Stimulated activated CD4-positive, alpha-beta T cell treated with anti-CD3 and anti-CD28 coated beads, Interleukin-1b, Interleukin-23, amount 100 ng/mL, for 4 hours (primary cell): ENCODE data around the gene GNPTAB.
A peak's percentile ranks its signal among the peaks of the same experiment; 100 is the strongest.

Experiments used
- DNase-seq, 2 donors: peaks; one replicate each; pipeline ENCODE4 v3.0.0-alpha.2; 2020; ENCODE audit warnings: low read depth in 2 of 2

The GNPTAB gene

DNA sequence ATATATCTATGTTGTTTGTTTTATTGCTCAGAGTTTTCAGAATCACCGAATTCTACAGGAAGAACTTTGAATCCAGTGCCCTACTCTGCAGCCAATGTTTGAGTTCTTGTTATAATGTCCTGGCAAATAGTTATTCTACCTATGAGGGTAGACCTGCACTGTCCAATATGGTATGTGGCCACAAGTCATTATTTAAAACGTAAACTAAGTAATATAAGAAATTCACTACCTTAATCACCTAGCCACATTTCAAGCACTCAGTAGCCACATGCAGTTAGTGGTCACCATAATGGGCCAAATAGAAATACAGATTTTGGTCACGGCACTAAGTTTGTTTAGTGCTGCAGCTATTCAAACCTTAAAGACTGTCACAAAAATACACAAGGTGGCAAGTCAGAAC, 26.4 kb downstream of the GNPTAB start:
- DNase-seq, result no peak

DNA sequence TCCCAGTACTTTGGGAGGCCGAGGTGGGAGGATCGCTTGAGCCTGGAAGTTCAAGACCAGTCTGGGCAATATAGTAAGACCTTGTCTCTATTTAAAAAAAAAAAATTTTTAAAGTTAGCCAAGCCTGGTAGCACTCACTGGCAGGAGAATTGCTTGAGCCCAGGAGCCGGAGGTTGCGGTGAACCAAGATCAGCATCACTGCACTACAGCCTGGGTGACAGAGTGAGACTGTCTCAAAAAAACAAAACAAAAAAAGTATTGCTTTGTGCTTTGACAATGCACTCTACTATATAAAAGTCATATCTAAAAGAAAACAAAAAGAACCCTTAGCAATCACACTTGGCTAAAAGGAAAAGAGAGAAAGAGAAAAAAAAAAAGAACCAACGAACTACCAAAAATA, 26.8 kb downstream of the GNPTAB start:
- no peak for DNase-seq

GRCh38 chr12:101802486-101802885, 28.3 kb downstream of the GNPTAB start:
- no peak for DNase-seq

- DNase-seq, result no peak
These were observed 31.0 kb downstream of the GNPTAB start for GRCh38 chr12:101799774-101800173.

DNA sequence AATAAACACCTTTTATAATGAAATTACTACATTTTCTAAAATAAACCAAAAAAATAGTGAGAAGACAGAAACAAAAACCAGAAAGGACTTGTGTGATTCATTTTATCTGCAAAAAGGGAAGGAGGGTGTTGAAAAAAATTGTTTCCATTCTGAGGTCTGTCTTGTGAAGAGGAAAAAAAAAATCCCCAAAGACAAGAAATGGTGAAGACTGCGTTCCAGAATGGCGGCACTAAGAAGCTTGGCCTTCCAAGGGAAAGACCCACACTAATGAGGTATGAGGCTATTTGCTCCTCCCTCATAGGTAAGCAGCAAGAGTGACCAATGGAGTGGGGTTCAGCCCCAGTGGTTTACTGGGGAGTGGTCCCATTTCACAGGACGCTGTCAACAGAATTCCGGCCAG, 35.0 kb downstream of the GNPTAB start:
- DNase-seq, result no peak

GRCh38 chr12:101795013-101795412, 35.7 kb downstream of the GNPTAB start:
- DNase-seq, result no peak

DNA sequence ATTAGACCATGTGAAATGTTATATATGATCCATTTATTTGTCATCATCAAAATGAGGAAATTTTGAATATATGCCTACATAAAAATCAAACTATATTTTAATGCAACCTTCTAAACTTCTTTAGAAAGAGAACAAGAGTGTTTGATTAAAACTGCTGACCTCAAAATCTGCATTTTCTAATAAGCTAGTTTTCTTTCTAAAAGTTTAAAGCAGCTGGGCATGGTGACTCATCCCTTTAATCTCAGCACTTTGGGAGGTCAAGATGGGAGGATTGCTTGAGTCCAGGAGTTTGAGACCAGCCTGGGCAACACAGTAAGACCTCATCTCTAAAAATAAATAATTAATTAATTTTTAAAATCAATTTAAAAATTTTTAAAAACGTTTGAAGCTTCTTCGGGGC, 36.2 kb downstream of the GNPTAB start:
- DNase-seq, result no peak

GRCh38 chr12:101793401-101793800, 37.4 kb downstream of the GNPTAB start:
- DNase-seq, result no peak

DNA sequence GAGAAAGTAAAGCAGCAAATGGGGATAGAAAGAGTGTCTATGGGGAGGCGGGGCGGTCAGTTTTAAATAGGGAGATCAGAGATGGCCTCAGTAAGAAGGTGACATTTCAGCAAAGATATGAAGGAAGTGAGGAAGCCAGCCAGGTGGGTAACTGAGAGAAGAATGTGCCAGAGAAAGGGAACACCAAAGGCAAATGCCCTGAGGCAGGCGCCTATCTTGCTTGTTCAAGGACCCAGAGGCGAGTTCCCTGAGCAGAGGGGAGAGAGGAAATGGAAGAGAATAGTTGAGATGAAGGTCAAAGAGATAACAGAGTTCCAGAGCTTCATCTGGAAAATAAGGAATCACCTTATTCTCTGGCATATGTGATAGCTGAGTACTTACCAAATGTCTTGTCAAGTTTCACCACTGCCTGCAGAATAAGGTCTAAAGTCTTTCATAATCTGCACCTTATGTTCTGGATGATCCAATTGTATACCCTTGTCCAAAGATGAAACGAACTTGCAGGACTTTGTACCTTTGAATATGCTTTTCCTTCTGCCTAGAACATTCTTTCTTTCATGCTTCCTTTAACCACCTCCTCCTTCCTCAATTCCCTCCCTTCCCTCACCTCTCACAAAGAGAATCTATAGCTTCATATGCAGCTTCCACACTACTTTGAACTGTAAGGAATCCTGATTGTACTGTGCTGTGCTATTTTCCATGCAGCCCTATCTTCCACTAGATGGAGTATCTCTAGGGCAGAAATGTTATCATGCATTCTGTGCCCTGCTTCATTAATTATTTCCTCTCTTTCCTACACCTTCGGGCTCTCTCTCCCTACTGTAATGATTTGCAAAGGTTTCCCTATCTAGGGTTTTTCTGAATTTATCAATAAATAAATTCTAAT, 38.5 kb downstream of the GNPTAB start:
- no peak for DNase-seq

GRCh38 chr12:101789171-101789570, 41.6 kb downstream of the GNPTAB start:
- DNase-seq, result no peak

DNA sequence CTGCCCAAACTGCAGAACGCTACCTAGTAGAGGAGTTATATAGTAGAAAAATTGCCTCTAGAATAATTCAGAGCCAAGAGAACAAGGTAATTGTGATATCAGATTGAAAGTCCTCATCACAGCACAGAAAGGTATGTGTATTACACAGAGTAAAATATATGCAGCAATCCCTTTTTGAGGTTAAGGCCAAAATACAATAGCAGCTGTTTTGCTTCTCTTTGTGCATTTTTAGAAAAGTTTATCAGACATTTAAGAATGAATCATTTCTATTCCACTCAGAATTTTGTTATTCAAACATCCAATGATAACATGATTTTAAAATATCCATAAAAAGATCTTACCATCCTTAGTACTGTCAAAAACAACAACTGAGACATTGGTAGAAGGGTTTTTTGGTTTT, 45.1 kb downstream of the GNPTAB start:
- DNase-seq, result no peak

- DNase-seq, result no peak
These were observed 46.4 kb downstream of the GNPTAB start for GRCh38 chr12:101784376-101784775.

GRCh38 chr12:101783838-101784237, 46.9 kb downstream of the GNPTAB start:
- no peak for DNase-seq

DNA sequence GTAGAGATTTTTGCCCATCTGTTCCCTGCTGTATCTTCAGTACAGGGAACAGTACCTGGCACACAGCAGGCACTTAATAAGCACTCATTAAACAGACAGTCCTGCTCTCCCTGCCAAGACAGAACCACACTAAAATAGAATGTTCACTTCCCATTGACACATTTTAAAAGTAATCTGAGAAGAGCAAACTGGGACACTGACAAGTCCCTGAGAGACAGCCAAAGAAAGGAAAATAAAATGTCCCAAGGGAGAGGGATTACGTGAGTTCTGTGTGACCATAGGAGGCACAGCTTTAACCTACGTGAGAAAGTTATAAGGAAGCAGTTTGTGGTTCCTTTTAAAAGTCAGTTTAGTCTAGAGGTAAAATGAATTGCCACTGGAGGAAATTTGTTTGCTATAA, 47.6 kb downstream of the GNPTAB start:
- no peak for DNase-seq

DNA sequence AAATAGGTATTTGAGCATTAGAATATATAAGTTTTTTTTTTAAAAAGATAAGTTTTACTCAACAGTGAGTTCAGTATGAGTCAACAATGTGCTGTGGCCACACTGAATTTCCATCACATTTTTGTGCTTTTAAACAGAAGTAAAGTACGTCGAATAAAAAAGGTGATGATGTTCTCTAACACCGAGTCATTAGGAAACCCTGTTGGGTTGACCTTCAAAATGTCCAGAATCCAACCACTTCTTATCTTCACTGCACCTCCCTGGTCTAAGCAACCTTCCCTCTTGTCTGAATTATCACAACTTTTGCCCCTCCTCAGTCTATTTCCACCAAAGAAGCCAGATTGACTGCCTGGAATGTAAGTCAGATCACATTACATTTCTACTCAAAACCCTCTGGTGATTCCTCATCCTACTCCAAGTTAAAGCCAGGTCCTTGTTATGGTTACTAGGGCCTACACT, 48.5 kb downstream of the GNPTAB start:
- DNase-seq, result no peak

- DNase-seq, result no peak
These were observed 48.9 kb downstream of the GNPTAB start for GRCh38 chr12:101781834-101782233.

- no peak for DNase-seq
These were observed 50.2 kb downstream of the GNPTAB start for GRCh38 chr12:101780599-101780998.

DNA sequence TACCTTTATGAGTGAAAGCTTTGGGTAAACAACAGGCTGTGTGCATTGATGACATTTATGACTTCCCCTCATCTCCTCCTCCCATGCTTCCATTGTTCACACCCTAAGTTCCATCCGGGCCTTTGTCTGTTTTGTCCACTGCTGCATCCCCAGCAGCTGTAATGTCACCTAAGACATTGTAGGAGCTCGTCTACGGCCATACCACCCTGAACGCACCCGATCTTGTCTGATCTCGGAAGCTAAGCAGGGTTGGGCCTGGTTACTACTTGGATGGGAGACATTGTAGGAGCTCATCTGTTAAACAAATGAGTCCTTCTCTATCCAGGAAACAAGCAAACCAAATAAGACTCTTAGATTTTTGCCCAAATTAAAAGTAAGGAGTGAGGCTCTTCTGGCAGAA, 51.1 kb downstream of the GNPTAB start:
- no peak for DNase-seq

DNA sequence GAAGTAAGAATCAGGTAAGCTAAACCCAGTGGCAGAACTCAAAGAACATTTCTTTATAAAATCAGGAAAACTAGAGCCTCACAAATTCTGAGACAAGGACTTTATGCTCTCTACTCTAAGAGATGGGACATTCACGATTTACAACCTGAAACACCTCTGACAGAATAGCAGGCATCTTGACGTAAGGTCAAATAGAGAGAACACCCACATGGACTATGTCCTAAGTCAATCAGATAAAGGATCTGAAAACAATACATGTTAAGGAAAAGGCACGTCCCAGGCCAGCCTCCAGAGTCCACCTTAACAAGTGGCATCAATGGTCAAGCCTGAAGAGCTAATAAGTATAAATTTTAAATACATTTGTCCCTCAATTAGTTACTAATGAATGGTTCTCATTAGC, 51.6 kb downstream of the GNPTAB start:
- no peak for DNase-seq

DNA sequence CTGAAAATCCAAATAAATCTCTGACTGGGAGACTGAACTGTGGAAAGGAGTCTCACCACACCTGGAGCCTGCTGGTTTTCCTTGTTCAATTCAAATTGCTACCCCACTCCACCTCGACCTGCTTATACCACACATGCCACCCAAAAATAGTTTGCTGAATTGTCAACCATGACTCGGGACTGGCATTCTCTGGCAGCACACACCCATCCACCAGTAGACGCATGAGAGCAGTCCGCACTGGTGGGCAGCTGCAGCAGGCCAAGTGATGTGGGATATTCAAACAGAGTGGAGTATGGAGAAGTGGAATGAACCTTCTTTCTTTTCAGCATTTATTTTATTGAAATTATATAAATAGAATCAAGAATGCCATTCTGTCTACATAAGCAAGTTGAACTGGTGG, 52.8 kb downstream of the GNPTAB start:
- no peak for DNase-seq

DNA sequence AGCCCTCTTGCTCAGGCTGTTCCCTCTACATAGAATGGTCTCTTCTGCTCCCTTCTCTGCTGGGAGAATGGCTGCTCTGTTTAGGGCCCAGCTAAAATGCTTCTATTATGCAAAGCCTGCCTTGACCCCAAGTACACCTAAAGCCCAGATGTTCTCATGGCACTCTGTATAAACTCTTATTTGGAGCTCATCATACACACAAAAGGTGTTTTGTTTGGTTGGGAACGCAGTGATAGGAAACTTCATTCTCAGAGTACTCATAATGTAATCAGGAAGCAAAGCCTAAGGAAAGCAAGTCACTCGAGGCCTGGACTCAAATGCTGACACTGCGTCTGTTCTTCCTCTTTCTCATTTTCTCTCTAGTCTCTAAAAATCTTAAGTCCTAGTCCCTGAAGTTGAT, 53.3 kb downstream of the GNPTAB start:
- no peak for DNase-seq

DNA sequence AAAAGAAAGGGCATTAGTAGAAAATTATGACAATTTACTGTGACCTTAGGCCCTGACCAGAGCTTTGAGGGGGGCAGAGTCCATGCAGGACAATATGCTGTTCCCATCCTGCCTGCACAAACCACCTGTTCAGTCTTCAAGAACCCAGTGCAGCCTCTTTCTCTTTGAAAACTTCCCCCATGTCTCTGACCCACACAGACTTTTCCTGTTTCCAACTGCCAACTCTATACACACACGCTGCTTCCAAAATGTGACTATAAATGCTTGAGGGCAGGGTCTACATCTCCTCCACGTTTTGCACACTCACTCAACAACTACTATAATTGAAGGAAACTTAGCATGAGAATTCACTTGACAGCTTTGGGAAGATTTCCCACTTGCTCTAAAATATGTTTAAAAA, 54.9 kb downstream of the GNPTAB start:
- no peak for DNase-seq

DNA sequence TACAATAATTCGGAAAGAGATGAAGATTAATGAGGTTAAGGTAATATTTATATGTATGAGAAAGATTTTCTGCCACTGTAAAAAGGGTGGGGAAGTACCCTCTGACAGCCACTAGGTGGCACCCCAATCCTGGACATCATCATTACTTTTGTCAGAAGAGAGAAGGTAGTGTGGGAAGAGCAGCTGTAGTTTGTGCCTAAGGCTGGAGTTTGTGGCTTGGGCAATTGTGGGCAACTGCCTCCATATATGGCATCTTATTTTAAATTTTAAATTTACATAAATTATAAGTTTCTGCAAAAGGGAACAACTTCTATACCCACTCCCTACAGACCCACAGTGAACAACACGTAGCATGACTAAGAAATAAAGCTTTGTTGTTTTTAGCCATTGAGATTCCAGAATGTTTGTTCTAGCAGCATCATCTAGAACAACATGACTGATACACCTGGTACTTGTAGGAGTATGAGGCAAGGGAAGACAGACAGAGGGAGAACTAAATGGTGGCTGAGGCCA, 57.1 kb downstream of the GNPTAB start:
- peak; percentile 51 to 62 for DNase-seq
